BJ (cell line): ENCODE measurements around the gene MGMT. TPM values are rescaled to one million over a fixed set of nuclear protein-coding genes. Genes with fewer than 3 reads are reported as not detected.

Source experiments
- CTCF ChIA-PET: fragments of 350-600 bp; formaldehyde crosslinking; extraction: SDS; loops from one replicate; lab custom pipeline; 2021; ENCODE audit warnings: antibody characterized with exemption, inconsistent platforms; lab: Yijun Ruan, JAX
- POLR2A ChIA-PET: fragments of 300-600 bp; sonication (Branson Sonifier 250); formaldehyde crosslinking; extraction: SDS; loops from one replicate; lab custom pipeline; 2021; ENCODE audit warnings: antibody characterized with exemption; lab: Charles Lee
- DNase-seq: peaks from one replicate; pipeline ENCODE4 v3.0.0-alpha.2; 2011; ENCODE audit warnings: low read depth
- H3K27me3 ChIP-seq: 2 replicates; pipeline ENCODE4 v1.6.0; 2011; ENCODE audit warnings: low read length; ENCODE audit not compliant: control insufficient read depth, insufficient read depth
- H3K36me3 ChIP-seq: 2 replicates; pipeline ENCODE4 v1.5.1; 2011; ENCODE audit warnings: low read length; ENCODE audit not compliant: control insufficient read depth, insufficient read depth
- H3K4me3 ChIP-seq: 2 replicates; pipeline ENCODE4 v1.5.1; 2011; ENCODE audit warnings: low read depth, mild to moderate bottlenecking, control low read depth, low read length
- polyA plus RNA-seq: library from polyadenylated mRNA; depleted of rRNA; stranded (reverse); fragments of >200 nt; gene quantifications from 2 replicates; pipeline ENCODE4 v1.2.3, GENCODE V29; 2011
- TF ChIP-seq, protein P1 (sequence below): IDR thresholded peaks from 2 replicates; pipeline ENCODE4 v1.5.1; 2011; ENCODE audit warnings: low read depth, mild to moderate bottlenecking, control low read depth, inconsistent platforms, low read length, moderate library complexity; ENCODE audit not compliant: insufficient read depth

MGMT gene
- polyA plus RNA-seq, 1 experiment: 21.0 TPM

GRCh38 chr10:129681856-129682255, 214.8 kb downstream of the MGMT start:
- CTCF ChIA-PET: interaction anchor here (1.0 kb wide), 1 partner anchor 11 kb away, joined by 3 read pairs; no protein-coding TSS in a partner anchor
- Histone ChIP-seq H3K4me3 (no peak overlapping the region), H3K27me3 (no peaks in the 10 kb centered on the region), H3K36me3 (no peaks in the 10 kb centered on the region)
- DNase-seq: no peak
- POLR2A ChIA-PET: no interaction called here
- TF ChIP-seq, protein P1, sequence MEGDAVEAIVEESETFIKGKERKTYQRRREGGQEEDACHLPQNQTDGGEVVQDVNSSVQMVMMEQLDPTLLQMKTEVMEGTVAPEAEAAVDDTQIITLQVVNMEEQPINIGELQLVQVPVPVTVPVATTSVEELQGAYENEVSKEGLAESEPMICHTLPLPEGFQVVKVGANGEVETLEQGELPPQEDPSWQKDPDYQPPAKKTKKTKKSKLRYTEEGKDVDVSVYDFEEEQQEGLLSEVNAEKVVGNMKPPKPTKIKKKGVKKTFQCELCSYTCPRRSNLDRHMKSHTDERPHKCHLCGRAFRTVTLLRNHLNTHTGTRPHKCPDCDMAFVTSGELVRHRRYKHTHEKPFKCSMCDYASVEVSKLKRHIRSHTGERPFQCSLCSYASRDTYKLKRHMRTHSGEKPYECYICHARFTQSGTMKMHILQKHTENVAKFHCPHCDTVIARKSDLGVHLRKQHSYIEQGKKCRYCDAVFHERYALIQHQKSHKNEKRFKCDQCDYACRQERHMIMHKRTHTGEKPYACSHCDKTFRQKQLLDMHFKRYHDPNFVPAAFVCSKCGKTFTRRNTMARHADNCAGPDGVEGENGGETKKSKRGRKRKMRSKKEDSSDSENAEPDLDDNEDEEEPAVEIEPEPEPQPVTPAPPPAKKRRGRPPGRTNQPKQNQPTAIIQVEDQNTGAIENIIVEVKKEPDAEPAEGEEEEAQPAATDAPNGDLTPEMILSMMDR: no peak

DNA sequence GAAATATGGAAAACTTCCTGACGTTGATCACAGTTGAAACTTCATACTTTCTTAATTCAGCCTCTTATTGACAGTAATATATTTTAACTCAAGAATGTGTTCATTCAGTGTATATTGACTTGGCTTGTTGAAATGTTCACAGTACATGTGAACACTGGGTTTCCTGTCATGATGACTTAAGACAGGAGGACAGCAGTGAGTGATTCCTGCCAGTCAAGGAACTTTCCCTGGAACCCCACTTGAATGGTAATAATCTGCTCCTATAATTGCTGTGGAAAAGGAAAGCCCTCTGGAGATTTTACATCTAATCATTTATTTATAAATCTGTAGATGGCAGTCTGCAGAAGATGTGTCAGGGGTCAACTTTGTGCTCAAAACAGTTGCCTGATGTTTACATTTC, 216.5 kb downstream of the MGMT start:
- no peak for DNase-seq
- TF ChIP-seq, protein P1: no peak

GRCh38 chr10:129683920-129684319, 216.9 kb downstream of the MGMT start:
- Histone ChIP-seq H3K36me3 (no peaks in the 10 kb centered on the region), H3K27me3 (no peaks in the 10 kb centered on the region), H3K4me3 (no peak overlapping the region)
- no peak for DNase-seq
- ChIA-PET CTCF (no interaction called here), POLR2A (no interaction called here)
- TF ChIP-seq, protein P1: no peak

More for the DNA sequence above, 216.5 kb downstream of the MGMT start:
- H3K36me3 ChIP-seq: no peaks in the 10 kb centered on the region
- no peaks in the 10 kb centered on the region for H3K27me3 ChIP-seq
- no peak overlapping the region for H3K4me3 ChIP-seq
- CTCF ChIA-PET: no interaction called here
- POLR2A ChIA-PET: no interaction called here

DNA sequence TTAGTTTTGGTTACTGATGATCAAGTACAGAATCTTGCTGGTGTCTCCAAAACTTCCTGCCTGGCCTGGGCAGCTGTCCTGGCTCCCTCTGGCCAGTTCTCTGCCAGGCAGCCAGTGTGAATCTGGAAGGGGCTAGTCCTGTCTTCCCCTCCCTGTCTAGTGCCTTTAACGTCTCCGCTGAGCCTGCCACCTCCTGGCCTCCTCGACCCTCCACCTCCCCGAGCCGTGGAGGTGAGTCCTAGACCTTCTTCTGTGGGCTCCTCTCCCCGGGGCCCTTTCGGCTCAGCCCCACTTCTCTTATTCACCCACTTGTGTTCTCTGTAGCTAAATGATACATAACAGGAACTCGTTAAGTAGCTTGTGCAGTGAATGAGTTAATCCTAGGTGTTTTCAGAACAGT, 218.2 kb downstream of the MGMT start:
- no peak for DNase-seq
- TF ChIP-seq, protein P1: no peak
- Histone ChIP-seq H3K4me3 (no peak overlapping the region), H3K27me3 (no peaks in the 10 kb centered on the region), H3K36me3 (no peaks in the 10 kb centered on the region)
- CTCF ChIA-PET: no interaction called here
- POLR2A ChIA-PET: no interaction called here

DNA sequence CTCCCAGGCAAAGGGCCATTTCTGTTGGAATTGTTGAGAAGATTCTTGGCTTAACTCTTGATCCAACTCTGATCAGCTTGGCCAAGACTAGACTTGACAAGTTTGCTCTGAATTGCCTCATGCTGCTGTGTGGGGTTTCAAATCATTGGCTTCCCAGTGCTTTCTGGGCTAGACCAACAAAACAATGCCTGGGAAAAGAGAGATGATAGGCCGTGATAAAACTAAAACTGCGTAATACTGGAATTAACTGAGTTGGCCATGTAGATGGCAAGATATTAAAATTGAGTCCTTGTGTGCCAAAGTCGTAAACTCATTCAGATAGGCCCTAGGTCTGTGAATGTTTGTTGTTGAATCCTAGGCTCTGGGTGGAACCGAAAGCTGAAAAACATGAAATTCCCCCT, 222.6 kb downstream of the MGMT start:
- TF ChIP-seq, protein P1: no peak
- DNase-seq: no peak
- Histone ChIP-seq H3K4me3 (no peak overlapping the region), H3K36me3 (no peaks in the 10 kb centered on the region), H3K27me3 (no peaks in the 10 kb centered on the region)
- ChIA-PET CTCF (interaction anchor here (1.1 kb wide), 1 partner anchor 17 kb away, joined by 3 read pairs; no protein-coding TSS in a partner anchor), POLR2A (no interaction called here)
